ENCODE results near the gene FGFRL1.

The FGFRL1 gene

GRCh38 chr4:1014291-1015167, 3.1 kb downstream of the FGFRL1 start:
- no peak for TF ChIP-seq CTCF (conservative IDR thresholded peaks at IDR 0.05; ENCODE audit: low read length)
- no peak overlapping the region for H3K4me3 ChIP-seq (ENCODE audit: low read length)
- DNase-seq (ENCODE audit: low read depth), result no peak

GRCh38 chr4:1015179-1015578, 3.8 kb downstream of the FGFRL1 start:
- no peak overlapping the region for H3K4me3 ChIP-seq (ENCODE audit: low read length)
- DNase-seq (ENCODE audit: low read depth), result no peak
- no peak for TF ChIP-seq CTCF (conservative IDR thresholded peaks at IDR 0.05; ENCODE audit: low read length)

GRCh38 chr4:1015746-1016145, 4.3 kb downstream of the FGFRL1 start:
- DNase-seq (ENCODE audit: low read depth), result no peak
- no peak for TF ChIP-seq CTCF (conservative IDR thresholded peaks at IDR 0.05; ENCODE audit: low read length)
- H3K4me3 ChIP-seq (ENCODE audit: low read length), result no peak overlapping the region

- no peak for TF ChIP-seq CTCF (conservative IDR thresholded peaks at IDR 0.05; ENCODE audit: low read length)
- no peak overlapping the region for H3K4me3 ChIP-seq (ENCODE audit: low read length)
- DNase-seq (ENCODE audit: low read depth), result no peak
Observed at GRCh38 chr4:1017211-1017610, 5.8 kb downstream of the FGFRL1 start.

GRCh38 chr4:1017706-1018105, 6.3 kb downstream of the FGFRL1 start:
- no peak for DNase-seq (ENCODE audit: low read depth)
- no peak overlapping the region for H3K4me3 ChIP-seq (ENCODE audit: low read length)
- TF ChIP-seq CTCF (conservative IDR thresholded peaks at IDR 0.05; ENCODE audit: low read length), result no peak

GRCh38 chr4:1018147-1019020, 7.0 kb downstream of the FGFRL1 start:
- no peak for DNase-seq (ENCODE audit: low read depth)
- no peak overlapping the region for H3K4me3 ChIP-seq (ENCODE audit: low read length)
- no peak for TF ChIP-seq CTCF (conservative IDR thresholded peaks at IDR 0.05; ENCODE audit: low read length)
